Adrenal gland (tissue), 5 donors: ENCODE measurements around the gene NEMP1.

Source experiments
- CTCF ChIP-seq, 6 experiments: fragments of 450-650 bp in 4 of 6; fragments of 200-600 bp in 2 of 6; sonication (generic) in 1 of 6; IDR thresholded peaks; 1 replicate in 5 of 6; 2 replicates in 1 of 6; pipeline versions ENCODE4 v1.5.1 to v1.8.0; 2016 to 2021; ENCODE audit warnings: antibody characterized with exemption in 6 of 6, mild to moderate bottlenecking in 2 of 6, moderate library complexity in 1 of 6
- POLR2A ChIP-seq, 2 donors: fragments of 450-650 bp; IDR thresholded peaks; one replicate each; pipeline ENCODE4 v1.6.1; 2017; ENCODE audit warnings: antibody characterized with exemption in 2 of 2, mild to moderate bottlenecking in 2 of 2, moderate library complexity in 1 of 2
- donor health status: DM: no; HTN: no; CAD: no.

- TF ChIP-seq POLR2A (IDR thresholded peaks at IDR 0.05) (peak in 1 of 2 donors; percentile 10), CTCF (IDR thresholded peaks at IDR 0.05) (peak in 1 of 6 experiments; percentile 13)
Observed at GRCh38 chr12:57087691-57088353, 9.2 kb upstream of the NEMP1 start.
